GOT3 (cell line): ENCODE measurements around the gene SPATA31A5.
"Not testable (repeated sequence)": the region's sequence is repeated elsewhere in the genome, so short reads cannot be mapped to it uniquely, and the experiment has no call there.

Source experiments
- DNase-seq: peaks from one replicate; lab custom pipeline; 2025; ENCODE audit warnings: mixed read lengths; lab: John Stamatoyannopoulos, UW

SPATA31A5 gene

GRCh38 chr9:60914107-60914506 is at the start of gene SPATA31A5:
TSS of gene SPATA31A5 (plus strand) at chr9:60914407. CDS start at chr9:60914436, 29 bp downstream.
- DNase-seq, result not testable (repeated sequence)

GRCh38 chr9:60962990-60963350 is 48.8 kb downstream of the SPATA31A5 start:
- DNase-seq, result not testable (repeated sequence)

GRCh38 chr9:60966382-60966781 is 52.2 kb downstream of the SPATA31A5 start:
- DNase-seq, result not testable (repeated sequence)
